Body of pancreas (tissue), 4 donors: ENCODE results near the gene CDC42SE2. TPM values are rescaled to one million over a fixed set of nuclear protein-coding genes. Genes with fewer than 3 reads are reported as not detected.

ENCODE experiments used
- ATAC-seq: fragments of 150-250 bp; one replicate; pipeline ENCODE4 v1.9.1; 2016
- DNase-seq, 4 donors: peaks; one replicate each; pipeline ENCODE4 v3.0.0-alpha.2; 2019
- H3K27ac ChIP-seq, 4 donors: fragments of 200-600 bp; sonication (generic); 1 replicate in 3 of 4; 2 replicates in 1 of 4; pipeline versions ENCODE4 v1.5.1 to v1.6.1; 2016 to 2019; ENCODE audit warnings: mild to moderate bottlenecking in 1 of 4, mixed read lengths in 1 of 4, moderate library complexity in 1 of 4
- H3K27me3 ChIP-seq, 2 donors: fragments of 200-600 bp; sonication (generic); one replicate each; pipeline ENCODE4 v1.6.0; 2016; ENCODE audit warnings: mild to moderate bottlenecking in 1 of 2
- H3K36me3 ChIP-seq, 2 donors: fragments of 200-600 bp; sonication (generic); replicated peaks in 1 of 2; 2 replicates each; pipeline ENCODE4 v1.5.1; 2016; ENCODE audit warnings: low read depth in 2 of 2; ENCODE audit not compliant: insufficient read depth in 1 of 2
- H3K4me1 ChIP-seq: fragments of 200-600 bp; sonication (generic); one replicate; pipeline ENCODE4 v1.6.0; 2016
- H3K4me3 ChIP-seq, 2 donors: fragments of 200-600 bp; sonication (generic); 1 replicate in 1 of 2; 2 replicates in 1 of 2; pipeline ENCODE4 v1.5.1; 2016 to 2019
- H3K9me3 ChIP-seq, 3 donors: fragments of 200-600 bp; sonication (generic); 1 replicate in 2 of 3; 2 replicates in 1 of 3; pipeline ENCODE4 v1.5.1; 2016
- CTCF ChIP-seq, 7 experiments: fragments of 450-650 bp in 4 of 7; fragments of 200-600 bp in 3 of 7; sonication (generic) in 3 of 7; IDR thresholded peaks; one replicate each; pipeline ENCODE4 v1.5.1; 2016 to 2019; ENCODE audit warnings: antibody characterized with exemption in 7 of 7
- POLR2A ChIP-seq, 3 donors: fragments of 450-650 bp; IDR thresholded peaks; one replicate each; pipeline ENCODE4 v1.6.1; 2016; ENCODE audit warnings: antibody characterized with exemption in 3 of 3, mild to moderate bottlenecking in 2 of 3
- WGBS, 2 donors: methylation state at CpG; one replicate each; pipeline ENCODE4 v1.1.5; 2017; 5-methylcytosine and 5-hydroxymethylcytosine counted together
- intact Hi-C: fragments of 100-400 bp; cut with DNase I; formaldehyde crosslinking; loops from one replicate; pipeline ENCODE4 v1.15.1; 2023
- total RNA-seq, 2 donors: library from RNA; depleted of rRNA; stranded (reverse); fragments of >200 nt; gene quantifications; one replicate each; pipeline ENCODE4 v1.1.0, GENCODE V29; 2016

The CDC42SE2 gene
- total RNA-seq, 2 donors from 2014 or later: 23.4 to 33.5 TPM

GRCh38 chr5:131318455-131318854, 54.6 kb downstream of the CDC42SE2 start:
- Histone ChIP-seq H3K9me3 (no peaks in the 10 kb centered on the region), H3K4me1 (peaks cover 17% of the 10 kb centered on the region), H3K27me3 (no peaks in the 10 kb centered on the region), H3K4me3 (no peak overlapping the region), H3K36me3 (no peaks in the 10 kb centered on the region), H3K27ac (no peak overlapping the region)
- TF ChIP-seq POLR2A (IDR thresholded peaks at IDR 0.05): no peak
- TF ChIP-seq CTCF (IDR thresholded peaks at IDR 0.05): no peak
- intact Hi-C loops: no loop called here
- ATAC-seq (no peak), DNase-seq (no peak)

GRCh38 chr5:131321066-131321465, 57.2 kb downstream of the CDC42SE2 start:
- ATAC-seq (no peak), DNase-seq (no peak)
- Histone ChIP-seq H3K9me3 (no peaks in the 10 kb centered on the region), H3K36me3 (no peaks in the 10 kb centered on the region), H3K27ac (no peak overlapping the region), H3K4me1 (peaks cover 27% of the 10 kb centered on the region), H3K27me3 (no peaks in the 10 kb centered on the region), H3K4me3 (no peak overlapping the region)
- WGBS, 2 donors: 43 to 47% methylated on average over 2 of the region's 2 CpGs
- no peak for TF ChIP-seq POLR2A (IDR thresholded peaks at IDR 0.05)
- TF ChIP-seq CTCF (IDR thresholded peaks at IDR 0.05): no peak
- intact Hi-C loops: no loop called here

GRCh38 chr5:131322926-131323325, 59.1 kb downstream of the CDC42SE2 start:
- Histone ChIP-seq H3K9me3 (no peaks in the 10 kb centered on the region), H3K4me3 (no peak overlapping the region), H3K27me3 (no peaks in the 10 kb centered on the region), H3K4me1 (peaks cover 24% of the 10 kb centered on the region), H3K27ac (no peak overlapping the region), H3K36me3 (no peaks in the 10 kb centered on the region)
- 82 to 88% methylated on average over 4 of the region's 4 CpGs for WGBS, 2 donors
- ATAC-seq: no peak
- intact Hi-C loops: no loop called here
- DNase-seq: no peak
- no peak for TF ChIP-seq CTCF (IDR thresholded peaks at IDR 0.05)
- no peak for TF ChIP-seq POLR2A (IDR thresholded peaks at IDR 0.05)

GRCh38 chr5:131323378-131323777, 59.5 kb downstream of the CDC42SE2 start:
- no peak for ATAC-seq
- TF ChIP-seq CTCF (IDR thresholded peaks at IDR 0.05) (no peak), POLR2A (IDR thresholded peaks at IDR 0.05) (no peak)

GRCh38 chr5:131324303-131324702, 60.5 kb downstream of the CDC42SE2 start:
- TF ChIP-seq POLR2A (IDR thresholded peaks at IDR 0.05) (no peak), CTCF (IDR thresholded peaks at IDR 0.05) (no peak)
- Histone ChIP-seq H3K27ac (no peak overlapping the region), H3K27me3 (no peaks in the 10 kb centered on the region), H3K4me3 (no peak overlapping the region), H3K4me1 (peaks cover 24% of the 10 kb centered on the region), H3K9me3 (no peaks in the 10 kb centered on the region), H3K36me3 (no peaks in the 10 kb centered on the region)
- intact Hi-C loops: no loop called here
- ATAC-seq: no peak
- 15 to 38% methylated on average over 1 of the region's 1 CpG for WGBS, 2 donors
- DNase-seq: peak in 1 of 4 donors; percentile 17

More at GRCh38 chr5:131323378-131323777, 59.5 kb downstream of the CDC42SE2 start:
- intact Hi-C loops: no loop called here
- Histone ChIP-seq H3K36me3 (no peaks in the 10 kb centered on the region), H3K9me3 (no peaks in the 10 kb centered on the region), H3K4me1 (peaks cover 24% of the 10 kb centered on the region), H3K4me3 (no peak overlapping the region), H3K27ac (no peak overlapping the region), H3K27me3 (no peaks in the 10 kb centered on the region)
- no peak for DNase-seq
